Stimulated activated CD8-positive, alpha-beta memory T cell treated with anti-CD3 and anti-CD28 coated beads, Interleukin-12 subunit alpha, Interleukin-12 subunit beta, amount 100 ng/mL, for 24 hours (primary cell): ENCODE data around the gene TGDS.
A peak's percentile ranks its signal among the peaks of the same experiment; 100 is the strongest.
"Not testable (repeated sequence)": the region's sequence is repeated elsewhere in the genome, so short reads cannot be mapped to it uniquely, and the experiment has no call there.

Experiments used
- DNase-seq: peaks from one replicate; pipeline ENCODE4 v3.0.0-alpha.2; 2020; ENCODE audit errors: extremely low read depth

TGDS gene

GRCh38 chr13:94595950-94596574 is at the start of gene TGDS:
TGDS (minus strand) TSS chr13:94596152; CDS start chr13:94596136, 16 bp downstream.
- peak; percentile 72 for DNase-seq

GRCh38 chr13:94641409-94641941 is 45.5 kb upstream of the TGDS start:
- DNase-seq = no peak

GRCh38 chr13:94640721-94641120 is 44.8 kb upstream of the TGDS start:
- DNase-seq = no peak

GRCh38 chr13:94637677-94638076 is 41.7 kb upstream of the TGDS start:
- DNase-seq = not testable (repeated sequence)

- DNase-seq = no peak
Measured at GRCh38 chr13:94636942-94637578, 41.1 kb upstream of the TGDS start.

GRCh38 chr13:94636096-94636495 is 40.1 kb upstream of the TGDS start:
- not testable (repeated sequence) for DNase-seq

GRCh38 chr13:94632226-94632980 is 36.5 kb upstream of the TGDS start:
- DNase-seq = no peak

GRCh38 chr13:94630858-94631257 is 34.9 kb upstream of the TGDS start:
- DNase-seq = no peak

- DNase-seq = no peak
Measured at GRCh38 chr13:94623316-94623715, 27.4 kb upstream of the TGDS start.

- DNase-seq = no peak
Measured at GRCh38 chr13:94622344-94622743, 26.4 kb upstream of the TGDS start.

- no peak for DNase-seq
Measured at GRCh38 chr13:94620286-94620896, 24.4 kb upstream of the TGDS start.

GRCh38 chr13:94617389-94618000 is 21.5 kb upstream of the TGDS start:
- DNase-seq = no peak

GRCh38 chr13:94613051-94613450 is 17.1 kb upstream of the TGDS start:
- no peak for DNase-seq

- no peak for DNase-seq
Measured at GRCh38 chr13:94612050-94612449, 16.1 kb upstream of the TGDS start.

GRCh38 chr13:94610475-94610874 is 14.5 kb upstream of the TGDS start:
- DNase-seq = no peak

- DNase-seq = no peak
Measured at GRCh38 chr13:94609196-94609595, 13.2 kb upstream of the TGDS start.

- no peak for DNase-seq
Measured at GRCh38 chr13:94608586-94608985, 12.6 kb upstream of the TGDS start.

GRCh38 chr13:94607939-94608338 is 12.0 kb upstream of the TGDS start:
- DNase-seq = no peak

GRCh38 chr13:94607056-94607455 is 11.1 kb upstream of the TGDS start:
- DNase-seq = no peak

GRCh38 chr13:94602467-94602866 is 6.5 kb upstream of the TGDS start:
- DNase-seq = no peak
